ENCODE data around the gene PPFIA3. TPM values are rescaled to one million over a fixed set of nuclear protein-coding genes. Genes with fewer than 3 reads are reported as not detected.

The PPFIA3 gene
- total RNA-seq, 4 donors from 2014 or later, result 10.9 to 20.9 (median 13.8) TPM

GRCh38 chr19:49111218-49111998 is 7.9 kb upstream of the PPFIA3 start:
- WGBS, 2 donors, result 74 to 77% methylated on average over 10 to 11 of the region's 11 CpGs
- peaks cover 5 to 42% (median 8%) of the 10 kb centered on the region in 3 donors for H3K4me1 ChIP-seq
- TF ChIP-seq, protein P1, sequence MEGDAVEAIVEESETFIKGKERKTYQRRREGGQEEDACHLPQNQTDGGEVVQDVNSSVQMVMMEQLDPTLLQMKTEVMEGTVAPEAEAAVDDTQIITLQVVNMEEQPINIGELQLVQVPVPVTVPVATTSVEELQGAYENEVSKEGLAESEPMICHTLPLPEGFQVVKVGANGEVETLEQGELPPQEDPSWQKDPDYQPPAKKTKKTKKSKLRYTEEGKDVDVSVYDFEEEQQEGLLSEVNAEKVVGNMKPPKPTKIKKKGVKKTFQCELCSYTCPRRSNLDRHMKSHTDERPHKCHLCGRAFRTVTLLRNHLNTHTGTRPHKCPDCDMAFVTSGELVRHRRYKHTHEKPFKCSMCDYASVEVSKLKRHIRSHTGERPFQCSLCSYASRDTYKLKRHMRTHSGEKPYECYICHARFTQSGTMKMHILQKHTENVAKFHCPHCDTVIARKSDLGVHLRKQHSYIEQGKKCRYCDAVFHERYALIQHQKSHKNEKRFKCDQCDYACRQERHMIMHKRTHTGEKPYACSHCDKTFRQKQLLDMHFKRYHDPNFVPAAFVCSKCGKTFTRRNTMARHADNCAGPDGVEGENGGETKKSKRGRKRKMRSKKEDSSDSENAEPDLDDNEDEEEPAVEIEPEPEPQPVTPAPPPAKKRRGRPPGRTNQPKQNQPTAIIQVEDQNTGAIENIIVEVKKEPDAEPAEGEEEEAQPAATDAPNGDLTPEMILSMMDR (IDR thresholded peaks at IDR 0.05), result no peak
- TF ChIP-seq POLR2A (IDR thresholded peaks at IDR 0.05), result no peak

GRCh38 chr19:49113762-49114629 is 5.3 kb upstream of the PPFIA3 start, which contains the start of gene LIN7B:
LIN7B (plus strand) TSS chr19:49114370; CDS start chr19:49114405, 35 bp downstream.
- peak in 1 of 4 donors; percentile 38 for TF ChIP-seq POLR2A (IDR thresholded peaks at IDR 0.05)
- TF ChIP-seq, protein P1 (IDR thresholded peaks at IDR 0.05), result peak; percentile 26 to 72 (median 49)
- H3K4me1 ChIP-seq, result peaks cover 14 to 58% (median 19%) of the 10 kb centered on the region in 3 donors
- H3K36me3 ChIP-seq, result peaks cover 0 to 8% (median 2%) of the 10 kb centered on the region in 3 donors
- no peaks in the 10 kb centered on the region for H3K9me3 ChIP-seq
- H3K27me3 ChIP-seq, result no peaks in the 10 kb centered on the region
- intact Hi-C loops (cut with DNase I), result no loop called here
- peak within 1 kb of the TSS; percentile 76 to 90 (median 83) for H3K27ac ChIP-seq
- 1% methylated on average over 9 to 25 of the region's 66 CpGs for WGBS, 2 donors
- DNase-seq, result no peak
- peak within 1 kb of the TSS; percentile 81 to 90 (median 85) for H3K4me3 ChIP-seq

More at GRCh38 chr19:49111218-49111998, 7.9 kb upstream of the PPFIA3 start:
- Histone ChIP-seq H3K4me3 (no peak overlapping the region), H3K9me3 (no peaks in the 10 kb centered on the region), H3K36me3 (peaks cover 20 to 34% (median 28%) of the 10 kb centered on the region in 3 donors), H3K27ac (no peak overlapping the region), H3K27me3 (no peaks in the 10 kb centered on the region)
- intact Hi-C loops (cut with DNase I), result no loop called here
- no peak for DNase-seq

GRCh38 chr19:49114630-49115363 is 4.5 kb upstream of the PPFIA3 start:
- TF ChIP-seq, protein P1 (IDR thresholded peaks at IDR 0.05), result no peak
- peak in 1 of 4 donors; percentile 14 for TF ChIP-seq POLR2A (IDR thresholded peaks at IDR 0.05)
- peaks cover 19 to 65% (median 24%) of the 10 kb centered on the region in 3 donors for H3K4me1 ChIP-seq
- 51 to 76% methylated on average over 7 to 11 of the region's 68 CpGs for WGBS, 2 donors
- H3K9me3 ChIP-seq, result no peaks in the 10 kb centered on the region
- H3K27ac ChIP-seq, result peak overlapping the region; percentile 76 to 90 (median 83)
- H3K4me3 ChIP-seq, result peak overlapping the region; percentile 81 to 90 (median 85)
- no peak for DNase-seq
- no peaks in the 10 kb centered on the region for H3K36me3 ChIP-seq
- H3K27me3 ChIP-seq, result no peaks in the 10 kb centered on the region
- intact Hi-C loops (cut with DNase I), result no loop called here

DNA sequence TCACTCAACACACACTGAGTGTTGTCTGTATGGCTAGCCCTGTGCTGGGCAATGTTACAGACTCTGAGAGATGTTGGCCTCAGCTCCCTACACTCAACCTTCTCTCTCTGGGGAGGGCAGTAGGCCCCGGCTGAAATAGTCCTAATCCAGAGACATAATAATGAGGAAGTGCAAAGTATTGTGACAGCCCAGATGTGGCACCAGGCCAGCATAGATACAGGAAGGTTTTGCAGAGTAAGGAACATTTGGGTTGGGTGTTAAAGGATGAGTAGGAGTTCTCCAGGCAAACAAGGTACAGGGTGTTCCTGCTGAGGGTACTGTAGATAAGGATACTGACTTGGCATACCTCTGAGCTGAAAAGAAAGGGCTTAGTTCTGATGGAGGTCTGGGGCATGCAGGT is 2.8 kb upstream of the PPFIA3 start:
- WGBS, 2 donors, result 33% methylated on average over 1 of the region's 1 CpG
- intact Hi-C loops (cut with DNase I), result no loop called here
- Histone ChIP-seq H3K4me1 (peaks cover 25 to 64% (median 29%) of the 10 kb centered on the region in 3 donors), H3K36me3 (no peaks in the 10 kb centered on the region), H3K27me3 (peaks cover 0 to 5% (median 0%) of the 10 kb centered on the region in 4 donors), H3K9me3 (no peaks in the 10 kb centered on the region), H3K4me3 (no peak overlapping the region), H3K27ac (no peak overlapping the region)
- no peak for DNase-seq
- TF ChIP-seq, protein P1 (IDR thresholded peaks at IDR 0.05), result no peak
- TF ChIP-seq POLR2A (IDR thresholded peaks at IDR 0.05), result no peak

All from esophagus squamous epithelium (tissue), 5 donors.